ENCODE data around the gene FOXC1. TPM values are rescaled to one million over a fixed set of nuclear protein-coding genes. Genes with fewer than 3 reads are reported as not detected.
A peak's percentile ranks its signal among the peaks of the same experiment; 100 is the strongest.

The FOXC1 gene
- total and polyA plus RNA-seq, 9 donors: 1.1 to 4.1 (median 2.4) TPM

DNA sequence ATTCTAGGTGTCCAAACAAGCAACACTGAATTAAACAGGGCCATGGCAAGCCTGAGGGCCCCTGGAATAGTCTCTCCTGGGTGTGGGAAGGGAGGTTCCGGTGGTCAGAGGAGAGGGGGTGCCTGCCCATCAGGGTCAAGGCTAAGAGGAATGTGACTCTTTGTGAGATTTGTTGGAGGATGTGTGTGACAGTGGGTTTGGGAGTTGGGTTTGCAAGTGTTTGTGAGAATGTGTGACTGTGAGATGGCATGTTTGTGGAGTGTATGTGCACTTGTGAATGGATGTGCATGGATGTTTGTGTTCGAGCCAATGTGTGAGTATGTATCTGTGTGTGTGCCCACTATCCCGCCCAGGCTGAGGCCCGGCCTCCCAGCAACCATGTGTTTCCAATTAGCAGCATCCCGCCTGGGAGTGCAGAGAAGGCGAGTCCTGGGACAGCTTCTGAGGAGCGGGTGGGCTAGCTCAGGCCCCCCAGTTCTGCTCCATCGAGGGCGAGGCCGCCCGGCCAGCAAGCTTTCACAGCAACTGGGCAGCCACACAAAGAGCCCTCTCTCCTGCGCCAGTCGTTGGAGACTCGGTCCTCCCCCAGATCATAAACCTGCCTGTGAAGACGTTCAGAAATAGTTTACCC, 12.6 kb downstream of the FOXC1 start:
- 91% methylated on average over 9 of the region's 15 CpGs for WGBS (ENCODE audit: insufficient coverage)
- DNase-seq: no peak
- H3K27me3 ChIP-seq (ENCODE audit: control insufficient read depth, insufficient read depth, low read length): peaks cover 93% of the 10 kb centered on the region
- H3K9me3 ChIP-seq (replicated peaks; ENCODE audit: control insufficient read depth, low read depth, low read length): no peaks in the 10 kb centered on the region
- no peaks in the 10 kb centered on the region for H3K36me3 ChIP-seq (ENCODE audit: control insufficient read depth, insufficient read depth, low read length)
- no peak overlapping the region for H3K27ac ChIP-seq (ENCODE audit: low read length)
- no peak overlapping the region for H3K4me3 ChIP-seq (ENCODE audit: low read length)
- peaks cover 30% of the 10 kb centered on the region for H3K4me1 ChIP-seq (ENCODE audit: control insufficient read depth, insufficient read depth, low read length)

DNA sequence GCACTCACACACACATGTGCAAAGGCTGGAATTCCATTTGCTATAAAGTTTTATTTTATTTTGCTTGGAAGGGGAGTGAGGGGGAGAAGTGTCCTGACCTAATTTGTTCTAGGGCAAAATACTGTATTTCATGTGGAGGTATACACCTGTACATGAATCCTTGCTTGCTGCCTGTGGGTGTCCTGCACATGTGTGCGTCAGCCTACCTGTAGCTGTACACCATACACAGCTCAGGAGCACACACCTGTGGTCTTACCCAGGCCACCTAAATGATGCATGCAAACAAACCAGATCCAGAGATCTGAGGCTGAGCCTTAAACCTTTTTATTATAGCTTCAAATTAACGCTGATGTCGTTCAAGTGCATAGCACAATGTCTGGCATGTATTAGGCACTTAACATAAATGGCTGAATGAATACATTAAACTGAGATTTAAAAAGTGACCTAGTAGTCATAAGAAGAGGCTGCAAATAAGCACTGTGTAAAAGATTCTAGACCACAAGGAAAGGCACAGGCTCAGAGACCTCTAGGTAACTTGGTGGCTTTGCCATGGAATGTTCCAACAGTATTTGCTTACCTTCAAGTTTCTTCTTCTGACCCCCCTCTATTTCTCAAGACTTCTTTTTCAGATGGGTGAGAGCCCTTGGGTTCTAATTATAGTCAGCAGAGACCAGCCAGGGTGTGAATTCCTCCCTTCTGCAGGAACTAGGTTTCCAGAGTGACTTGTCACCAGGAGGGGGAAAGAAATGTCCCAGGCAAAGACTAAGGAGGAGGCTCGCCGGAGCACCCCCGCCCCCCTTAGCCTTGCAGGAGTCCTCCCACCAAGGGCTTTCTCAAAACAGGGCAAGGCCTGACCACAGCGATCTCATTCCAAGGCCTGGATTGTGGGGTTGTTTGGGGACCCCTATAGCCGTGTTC, 13.4 kb downstream of the FOXC1 start:
- Histone ChIP-seq H3K27ac (ENCODE audit: low read length) (no peak overlapping the region), H3K4me1 (ENCODE audit: control insufficient read depth, insufficient read depth, low read length) (peaks cover 26% of the 10 kb centered on the region), H3K4me3 (ENCODE audit: low read length) (no peak overlapping the region), H3K9me3 (replicated peaks; ENCODE audit: control insufficient read depth, low read depth, low read length) (no peaks in the 10 kb centered on the region), H3K27me3 (ENCODE audit: control insufficient read depth, insufficient read depth, low read length) (peaks cover 92% of the 10 kb centered on the region), H3K36me3 (ENCODE audit: control insufficient read depth, insufficient read depth, low read length) (no peaks in the 10 kb centered on the region)
- WGBS (ENCODE audit: insufficient coverage): 100% methylated on average over 2 of the region's 8 CpGs
- no peak for DNase-seq

DNA sequence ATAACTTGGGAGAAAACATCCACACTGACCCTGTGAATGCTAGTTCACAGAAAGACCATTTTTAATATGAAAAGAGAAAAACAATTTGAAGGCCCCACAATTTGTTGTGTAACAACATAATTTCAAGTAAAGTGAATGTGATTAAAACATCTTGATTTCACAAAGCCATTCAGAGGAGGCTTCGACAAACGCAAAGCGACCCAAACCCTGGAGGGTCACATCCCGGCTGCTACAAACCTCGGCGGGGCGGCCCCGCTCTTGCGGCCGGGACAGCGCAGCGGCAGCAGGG, 14.0 kb downstream of the FOXC1 start:
- Histone ChIP-seq H3K4me3 (ENCODE audit: low read length) (no peak overlapping the region), H3K4me1 (ENCODE audit: control insufficient read depth, insufficient read depth, low read length) (peaks cover 25% of the 10 kb centered on the region), H3K9me3 (replicated peaks; ENCODE audit: control insufficient read depth, low read depth, low read length) (no peaks in the 10 kb centered on the region), H3K27ac (ENCODE audit: low read length) (no peak overlapping the region), H3K36me3 (ENCODE audit: control insufficient read depth, insufficient read depth, low read length) (no peaks in the 10 kb centered on the region), H3K27me3 (ENCODE audit: control insufficient read depth, insufficient read depth, low read length) (peaks cover 86% of the 10 kb centered on the region)
- 63% methylated on average over 11 of the region's 12 CpGs for WGBS (ENCODE audit: insufficient coverage)
- no peak for DNase-seq

DNA sequence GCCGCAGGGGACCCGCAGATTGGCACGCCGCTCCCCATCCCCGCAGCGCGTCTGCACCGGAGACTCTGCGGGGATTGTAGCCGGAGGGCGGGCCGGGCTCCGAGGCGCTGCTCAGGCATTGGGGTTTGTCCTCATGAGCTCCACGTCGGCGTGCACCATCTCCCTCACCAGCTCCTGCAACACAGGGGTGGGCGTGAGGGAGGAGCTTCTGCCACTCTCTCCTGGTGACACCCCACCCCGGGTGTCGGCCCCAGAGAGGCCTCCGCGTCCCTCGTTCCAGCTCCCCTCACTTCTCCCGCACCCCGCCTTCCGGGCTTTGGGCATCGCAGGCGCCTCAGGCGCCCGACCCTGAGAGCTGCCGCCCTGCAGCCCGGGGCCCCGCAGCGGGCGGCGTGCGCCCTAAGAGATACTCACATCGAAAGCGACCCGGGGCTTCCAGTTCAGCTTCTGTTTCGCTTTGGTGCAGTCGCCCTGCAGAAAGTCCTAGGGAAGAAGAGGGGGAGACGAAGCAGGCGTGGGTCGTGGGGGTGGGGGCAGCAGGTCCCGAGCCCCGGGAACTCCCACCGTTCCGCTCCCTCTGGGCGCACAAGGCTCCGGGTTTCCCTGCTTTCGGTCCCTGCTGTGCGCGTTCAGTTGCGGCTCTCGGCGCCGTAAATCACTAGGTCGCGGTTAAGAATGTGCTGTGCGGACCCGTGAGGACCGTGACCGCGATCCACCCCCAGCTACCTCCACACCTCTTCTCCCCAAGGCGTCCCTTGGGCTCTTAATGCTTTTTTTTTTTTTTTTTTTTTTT, 14.5 kb downstream of the FOXC1 start:
- Histone ChIP-seq H3K27me3 (ENCODE audit: control insufficient read depth, insufficient read depth, low read length) (peaks cover 83% of the 10 kb centered on the region), H3K4me3 (ENCODE audit: low read length) (peak overlapping the region; percentile 54), H3K27ac (ENCODE audit: low read length) (no peak overlapping the region), H3K4me1 (ENCODE audit: control insufficient read depth, insufficient read depth, low read length) (peaks cover 20% of the 10 kb centered on the region), H3K36me3 (ENCODE audit: control insufficient read depth, insufficient read depth, low read length) (no peaks in the 10 kb centered on the region), H3K9me3 (replicated peaks; ENCODE audit: control insufficient read depth, low read depth, low read length) (no peaks in the 10 kb centered on the region)
- DNase-seq: no peak
- WGBS (ENCODE audit: insufficient coverage): 21% methylated on average over 55 of the region's 66 CpGs

DNA sequence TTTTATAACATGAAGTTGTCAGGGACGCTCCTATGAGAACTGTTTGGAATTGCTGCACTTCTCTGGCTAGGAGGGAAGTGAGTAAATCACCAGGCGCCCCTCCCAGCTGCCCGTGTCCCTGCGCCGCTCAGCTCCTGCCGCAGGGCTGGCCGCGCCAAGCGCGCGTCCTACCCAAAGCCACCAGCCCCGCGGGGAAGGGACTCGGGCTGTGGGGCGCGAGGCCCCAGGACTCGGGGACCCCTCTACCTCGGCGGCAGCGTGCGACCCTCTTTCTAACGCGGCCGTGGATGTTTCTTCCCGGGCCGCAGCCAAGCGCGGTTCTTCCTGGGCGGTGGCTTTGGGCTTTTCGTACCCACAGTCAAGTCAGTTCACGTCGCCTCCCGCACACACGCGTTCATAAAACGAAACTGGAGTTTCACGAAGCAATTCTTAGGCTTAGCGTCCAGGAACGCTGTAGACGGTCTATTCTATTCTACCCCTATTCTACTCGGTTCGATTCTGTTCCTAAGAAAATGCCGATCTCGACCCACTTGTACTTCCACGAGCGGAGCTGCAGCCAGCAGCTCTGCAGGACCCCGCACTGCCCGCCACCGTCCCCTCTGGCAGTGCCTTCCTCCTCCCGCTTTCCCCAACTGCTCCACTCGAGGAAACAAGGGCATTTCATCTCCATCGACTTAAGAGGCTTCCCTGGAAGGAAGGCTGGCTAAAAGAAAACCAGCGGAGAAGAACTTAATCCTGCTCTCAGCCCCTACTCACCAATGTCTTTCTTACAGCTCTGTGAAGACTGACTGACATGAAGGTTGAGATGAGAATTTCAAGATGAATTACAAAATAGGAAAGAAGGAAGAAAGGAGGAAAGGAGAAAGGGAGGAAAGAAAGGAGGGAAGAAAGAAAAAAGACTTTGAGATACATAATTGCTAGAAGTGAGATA, 15.4 kb downstream of the FOXC1 start:
- DNase-seq: peak; percentile 65
- H3K27me3 ChIP-seq (ENCODE audit: control insufficient read depth, insufficient read depth, low read length): peaks cover 80% of the 10 kb centered on the region
- peak overlapping the region; percentile 54 for H3K4me3 ChIP-seq (ENCODE audit: low read length)
- no peak overlapping the region for H3K27ac ChIP-seq (ENCODE audit: low read length)
- peaks cover 15% of the 10 kb centered on the region for H3K4me1 ChIP-seq (ENCODE audit: control insufficient read depth, insufficient read depth, low read length)
- WGBS (ENCODE audit: insufficient coverage): under 1% methylated on average over 41 of the region's 53 CpGs
- no peaks in the 10 kb centered on the region for H3K36me3 ChIP-seq (ENCODE audit: control insufficient read depth, insufficient read depth, low read length)
- H3K9me3 ChIP-seq (replicated peaks; ENCODE audit: control insufficient read depth, low read depth, low read length): no peaks in the 10 kb centered on the region

DNA sequence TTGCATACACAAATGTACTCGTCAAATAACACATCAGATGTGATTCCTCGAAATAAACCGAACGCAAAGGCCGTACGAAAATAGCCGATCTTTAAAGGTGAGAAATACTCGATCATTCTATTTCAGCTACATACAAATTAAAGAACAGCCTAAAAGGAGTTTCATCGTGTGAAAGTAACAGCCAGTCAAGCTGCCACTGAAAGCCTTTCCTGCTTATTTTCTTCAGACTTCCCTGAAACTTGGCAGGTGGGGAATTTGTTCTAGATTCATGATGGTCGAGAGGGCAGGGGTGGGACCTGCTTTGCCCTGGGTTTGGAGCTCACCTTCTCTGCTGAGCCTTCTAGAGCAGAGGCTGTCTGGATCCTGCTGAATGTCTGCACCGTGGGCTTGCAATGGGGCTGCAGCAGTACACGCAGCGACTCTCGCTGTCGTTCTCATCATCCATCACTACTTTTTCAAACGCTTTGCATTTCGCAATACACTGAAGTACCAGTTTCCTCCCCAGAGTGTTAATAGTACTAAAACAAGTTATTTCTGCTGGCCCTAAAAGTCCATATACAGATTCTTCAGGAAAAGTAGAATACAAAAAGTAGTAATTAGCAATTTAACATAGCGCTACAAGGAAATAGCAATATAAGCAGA, 16.2 kb downstream of the FOXC1 start:
- Histone ChIP-seq H3K27me3 (ENCODE audit: control insufficient read depth, insufficient read depth, low read length) (peaks cover 76% of the 10 kb centered on the region), H3K36me3 (ENCODE audit: control insufficient read depth, insufficient read depth, low read length) (no peaks in the 10 kb centered on the region), H3K4me1 (ENCODE audit: control insufficient read depth, insufficient read depth, low read length) (peaks cover 10% of the 10 kb centered on the region), H3K27ac (ENCODE audit: low read length) (no peak overlapping the region), H3K9me3 (replicated peaks; ENCODE audit: control insufficient read depth, low read depth, low read length) (no peaks in the 10 kb centered on the region), H3K4me3 (ENCODE audit: low read length) (no peak overlapping the region)
- 60% methylated on average over 1 of the region's 18 CpGs for WGBS (ENCODE audit: insufficient coverage)
- DNase-seq: no peak

DNA sequence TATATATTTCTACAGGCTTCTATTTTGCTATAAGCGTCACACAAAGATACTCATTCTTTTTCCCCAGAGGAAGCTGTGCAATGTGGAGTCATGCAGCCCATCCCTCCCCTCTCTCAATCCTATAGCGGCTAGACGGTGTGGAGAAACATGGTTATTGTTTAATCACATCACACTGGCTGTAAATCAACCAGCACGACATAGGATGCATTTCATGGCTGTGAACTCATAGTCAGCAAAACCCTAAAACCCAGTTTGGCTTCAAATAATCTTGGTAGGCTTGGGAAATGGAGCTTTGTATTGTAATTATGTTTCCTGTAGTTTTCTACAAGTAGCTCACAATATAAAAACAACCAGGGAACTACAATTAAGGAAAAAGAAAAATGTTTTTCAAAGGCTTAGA, 16.8 kb downstream of the FOXC1 start:
- H3K27me3 ChIP-seq (ENCODE audit: control insufficient read depth, insufficient read depth, low read length): peaks cover 70% of the 10 kb centered on the region
- H3K4me3 ChIP-seq (ENCODE audit: low read length): no peak overlapping the region
- no peaks in the 10 kb centered on the region for H3K9me3 ChIP-seq (replicated peaks; ENCODE audit: control insufficient read depth, low read depth, low read length)
- no peak overlapping the region for H3K27ac ChIP-seq (ENCODE audit: low read length)
- no peaks in the 10 kb centered on the region for H3K36me3 ChIP-seq (ENCODE audit: control insufficient read depth, insufficient read depth, low read length)
- no peak for DNase-seq
- peaks cover 10% of the 10 kb centered on the region for H3K4me1 ChIP-seq (ENCODE audit: control insufficient read depth, insufficient read depth, low read length)
- no CpG with 5 or more reads among the region's 4 CpGs for WGBS (ENCODE audit: insufficient coverage)

DNA sequence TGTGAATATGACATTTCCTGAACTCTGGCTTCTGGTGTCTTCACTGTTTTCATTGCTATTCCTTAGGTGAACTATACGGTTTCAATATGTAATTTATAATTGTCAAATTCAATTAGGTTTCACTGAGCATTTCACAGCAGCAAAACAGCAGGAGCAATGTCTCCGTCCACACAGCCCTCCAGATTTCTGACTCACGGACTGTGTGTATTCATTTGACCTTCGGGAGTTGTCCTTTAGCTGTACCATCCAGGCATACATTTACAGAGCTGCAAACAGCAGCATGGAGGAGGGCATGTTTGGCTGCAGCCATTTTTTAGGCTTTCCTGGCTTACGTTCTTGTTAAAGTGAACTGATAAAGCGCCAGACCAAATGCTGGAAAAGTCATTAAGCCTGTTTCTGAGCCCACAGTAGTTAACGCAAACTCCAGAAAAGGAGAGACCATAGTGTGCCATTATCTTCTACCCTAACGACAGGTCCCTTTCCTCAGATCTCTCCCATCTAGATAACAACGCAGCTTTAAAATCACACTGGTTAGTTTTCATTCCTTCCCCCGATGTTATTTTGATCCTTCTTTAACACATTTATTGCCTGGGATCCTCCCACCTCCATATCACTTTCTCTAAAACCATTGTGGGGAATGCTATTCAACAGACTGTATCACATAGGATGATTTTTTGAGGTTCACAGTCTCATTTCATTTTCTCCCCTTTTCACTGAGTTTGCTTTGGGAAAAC, 18.3 kb downstream of the FOXC1 start:
- H3K27ac ChIP-seq (ENCODE audit: low read length): no peak overlapping the region
- peaks cover 10% of the 10 kb centered on the region for H3K4me1 ChIP-seq (ENCODE audit: control insufficient read depth, insufficient read depth, low read length)
- H3K9me3 ChIP-seq (replicated peaks; ENCODE audit: control insufficient read depth, low read depth, low read length): no peaks in the 10 kb centered on the region
- H3K4me3 ChIP-seq (ENCODE audit: low read length): no peak overlapping the region
- peaks cover 57% of the 10 kb centered on the region for H3K27me3 ChIP-seq (ENCODE audit: control insufficient read depth, insufficient read depth, low read length)
- WGBS (ENCODE audit: insufficient coverage): 52% methylated on average over 7 of the region's 10 CpGs
- H3K36me3 ChIP-seq (ENCODE audit: control insufficient read depth, insufficient read depth, low read length): no peaks in the 10 kb centered on the region
- DNase-seq: no peak

DNA sequence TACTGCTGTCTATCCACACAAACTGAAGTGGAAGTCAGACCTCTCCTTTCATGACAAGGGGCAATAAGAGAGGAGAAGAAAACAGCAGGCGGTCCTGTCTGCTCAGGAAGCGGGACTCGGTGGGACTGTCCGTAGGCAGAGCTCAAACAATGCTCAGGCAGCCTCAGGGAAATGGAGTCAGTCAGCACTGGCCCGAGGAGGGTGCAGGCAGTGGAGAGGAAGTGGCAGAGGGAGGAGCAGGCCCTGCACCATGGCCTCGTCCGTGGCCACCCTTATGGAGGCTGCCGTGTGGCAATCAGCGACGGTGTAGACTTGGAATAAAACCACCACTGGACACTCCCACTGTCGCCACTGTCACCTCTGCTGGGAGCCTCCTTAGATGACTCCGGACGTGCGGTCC, 19.6 kb downstream of the FOXC1 start:
- Histone ChIP-seq H3K4me1 (ENCODE audit: control insufficient read depth, insufficient read depth, low read length) (peaks cover 9% of the 10 kb centered on the region), H3K9me3 (replicated peaks; ENCODE audit: control insufficient read depth, low read depth, low read length) (no peaks in the 10 kb centered on the region), H3K27me3 (ENCODE audit: control insufficient read depth, insufficient read depth, low read length) (peaks cover 46% of the 10 kb centered on the region), H3K36me3 (ENCODE audit: control insufficient read depth, insufficient read depth, low read length) (no peaks in the 10 kb centered on the region), H3K27ac (ENCODE audit: low read length) (no peak overlapping the region), H3K4me3 (ENCODE audit: low read length) (no peak overlapping the region)
- WGBS (ENCODE audit: insufficient coverage): 77% methylated on average over 14 of the region's 14 CpGs
- no peak for DNase-seq

Measured in muscle of leg (tissue), 11 donors.